ENCODE results near the gene CGB7. TPM values are rescaled to one million over a fixed set of nuclear protein-coding genes. Genes with fewer than 3 reads are reported as not detected.
"Not testable (repeated sequence)": the region's sequence is repeated elsewhere in the genome, so short reads cannot be mapped to it uniquely, and the experiment has no call there.

CGB7 gene
- total and polyA plus RNA-seq, 4 donors = 0.11 to 0.57 (median 0.25) TPM

DNA sequence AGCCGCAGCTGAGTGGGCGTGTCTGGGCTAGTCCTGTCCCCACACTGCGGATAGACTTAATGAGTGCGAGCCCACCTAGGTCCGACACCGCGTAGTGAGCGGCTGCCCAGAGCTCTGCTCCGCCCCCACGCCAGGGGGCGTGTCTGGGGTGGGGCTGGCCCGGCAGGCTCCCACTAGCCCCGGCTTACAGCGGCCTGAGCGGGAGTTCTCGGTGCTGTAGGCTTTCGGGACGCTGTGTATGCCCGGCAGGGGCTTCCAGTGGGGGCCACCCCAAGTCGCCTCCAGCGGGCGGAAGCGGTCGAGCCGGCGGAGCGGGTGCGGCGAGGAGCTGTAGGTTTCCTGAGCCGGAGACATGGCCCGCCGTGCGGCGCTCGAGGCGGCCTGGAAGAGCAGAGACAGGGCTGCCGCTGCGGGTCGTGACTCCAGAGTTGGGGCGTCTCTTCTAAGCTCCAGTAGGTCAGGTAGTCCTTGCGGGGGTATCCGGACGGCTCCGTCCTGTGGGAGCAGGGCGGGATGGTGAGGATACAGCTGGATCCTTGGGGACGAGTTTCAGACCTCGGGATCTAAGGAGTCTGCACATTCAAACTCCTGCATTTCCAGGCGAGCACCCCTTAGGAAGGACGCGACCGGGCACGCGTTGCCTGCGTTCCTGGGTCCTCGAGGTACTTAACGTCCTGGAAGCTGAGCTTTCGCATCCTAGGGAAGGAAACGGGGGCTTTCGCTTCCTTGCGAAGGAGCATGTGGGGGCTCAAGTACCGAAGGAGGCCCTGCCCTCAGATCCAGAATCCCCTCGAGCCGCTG lies 1.2 kb downstream of the CGB7 start:
- ATAC-seq (ENCODE audit: insufficient read depth, low FRiP score) = peak; percentile 81

DNA sequence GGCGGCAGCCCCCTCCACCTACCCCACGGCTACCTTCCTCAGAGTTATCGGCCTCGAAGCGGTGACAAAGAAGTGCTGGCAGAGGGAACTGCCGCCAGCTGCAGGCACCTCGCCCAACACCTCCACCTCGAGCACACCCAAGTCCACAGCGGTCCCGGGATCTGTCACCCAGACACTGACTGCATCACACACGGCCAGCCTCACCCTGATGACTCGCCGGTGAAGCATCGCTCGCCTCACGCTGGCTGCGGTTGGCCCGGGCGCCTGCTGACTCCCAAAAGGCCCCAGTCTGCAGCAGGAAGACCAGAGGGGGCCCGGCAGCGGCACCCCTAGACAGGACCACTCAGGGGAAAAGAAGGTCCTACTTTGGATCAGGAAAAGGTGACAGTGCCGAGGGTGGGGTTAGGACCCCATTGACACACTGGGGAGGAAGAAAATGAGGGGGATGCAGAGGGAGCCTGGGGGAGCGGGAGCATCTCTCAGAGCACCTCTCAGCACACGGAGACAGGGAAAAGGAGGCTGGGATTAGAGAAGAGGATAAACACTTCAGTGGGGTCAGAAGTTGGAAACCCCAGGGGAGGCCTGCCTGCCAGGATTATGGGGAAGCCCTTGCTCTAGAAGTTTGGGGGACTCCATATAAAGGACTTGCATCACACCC lies 7.0 kb downstream of the CGB7 start:
- not testable (repeated sequence) for DNase-seq; H3K9ac ChIP-seq (ENCODE audit: insufficient read depth in 1 of 2, low read length in 2 of 2); H3K4me3 ChIP-seq; H3K27me3 ChIP-seq (ENCODE audit: control insufficient read depth in 3 of 3, insufficient read depth in 3 of 3, low read length in 2 of 3); H3K4me1 ChIP-seq (ENCODE audit: control insufficient read depth in 5 of 5, insufficient read depth in 5 of 5, low read length in 5 of 5); H3K27ac ChIP-seq (ENCODE audit: low read depth in 1 of 2, low read length in 1 of 2); H3K9me3 ChIP-seq (ENCODE audit: control insufficient read depth in 4 of 4, insufficient read depth in 3 of 4, low read length in 3 of 4); H3K36me3 ChIP-seq (ENCODE audit: control insufficient read depth in 4 of 4, insufficient read depth in 4 of 4, low read length in 4 of 4); ATAC-seq (ENCODE audit: insufficient read depth, low FRiP score)
- WGBS, 2 donors = 78 to 85% methylated on average over 24 of the region's 24 CpGs

More for the DNA sequence above, 1.2 kb downstream of the CGB7 start:
- peak; percentile 46 to 56 (median 48) for DNase-seq
- Histone ChIP-seq H3K4me1 (ENCODE audit: control insufficient read depth in 5 of 5, insufficient read depth in 5 of 5, low read length in 5 of 5) (peaks cover 0 to 21% (median 4%) of the 10 kb centered on the region in 5 donors), H3K4me3 (peak overlapping the region; percentile 22), H3K9me3 (ENCODE audit: control insufficient read depth in 4 of 4, insufficient read depth in 3 of 4, low read length in 3 of 4) (no peaks in the 10 kb centered on the region), H3K9ac (ENCODE audit: insufficient read depth in 1 of 2, low read length in 2 of 2) (no peak overlapping the region), H3K36me3 (ENCODE audit: control insufficient read depth in 4 of 4, insufficient read depth in 4 of 4, low read length in 4 of 4) (no peaks in the 10 kb centered on the region), H3K27me3 (ENCODE audit: control insufficient read depth in 3 of 3, insufficient read depth in 3 of 3, low read length in 2 of 3) (peaks cover 0 to 33% (median 22%) of the 10 kb centered on the region in 3 donors), H3K27ac (ENCODE audit: low read depth in 1 of 2, low read length in 1 of 2) (no peak overlapping the region)
- 0% methylated on average over 63 of the region's 63 CpGs for WGBS, 2 donors
- TF ChIP-seq, protein P1, sequence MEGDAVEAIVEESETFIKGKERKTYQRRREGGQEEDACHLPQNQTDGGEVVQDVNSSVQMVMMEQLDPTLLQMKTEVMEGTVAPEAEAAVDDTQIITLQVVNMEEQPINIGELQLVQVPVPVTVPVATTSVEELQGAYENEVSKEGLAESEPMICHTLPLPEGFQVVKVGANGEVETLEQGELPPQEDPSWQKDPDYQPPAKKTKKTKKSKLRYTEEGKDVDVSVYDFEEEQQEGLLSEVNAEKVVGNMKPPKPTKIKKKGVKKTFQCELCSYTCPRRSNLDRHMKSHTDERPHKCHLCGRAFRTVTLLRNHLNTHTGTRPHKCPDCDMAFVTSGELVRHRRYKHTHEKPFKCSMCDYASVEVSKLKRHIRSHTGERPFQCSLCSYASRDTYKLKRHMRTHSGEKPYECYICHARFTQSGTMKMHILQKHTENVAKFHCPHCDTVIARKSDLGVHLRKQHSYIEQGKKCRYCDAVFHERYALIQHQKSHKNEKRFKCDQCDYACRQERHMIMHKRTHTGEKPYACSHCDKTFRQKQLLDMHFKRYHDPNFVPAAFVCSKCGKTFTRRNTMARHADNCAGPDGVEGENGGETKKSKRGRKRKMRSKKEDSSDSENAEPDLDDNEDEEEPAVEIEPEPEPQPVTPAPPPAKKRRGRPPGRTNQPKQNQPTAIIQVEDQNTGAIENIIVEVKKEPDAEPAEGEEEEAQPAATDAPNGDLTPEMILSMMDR (IDR thresholded peaks at IDR 0.05; ENCODE audit: control extremely low read depth, extremely low read depth) = no peak

DNA sequence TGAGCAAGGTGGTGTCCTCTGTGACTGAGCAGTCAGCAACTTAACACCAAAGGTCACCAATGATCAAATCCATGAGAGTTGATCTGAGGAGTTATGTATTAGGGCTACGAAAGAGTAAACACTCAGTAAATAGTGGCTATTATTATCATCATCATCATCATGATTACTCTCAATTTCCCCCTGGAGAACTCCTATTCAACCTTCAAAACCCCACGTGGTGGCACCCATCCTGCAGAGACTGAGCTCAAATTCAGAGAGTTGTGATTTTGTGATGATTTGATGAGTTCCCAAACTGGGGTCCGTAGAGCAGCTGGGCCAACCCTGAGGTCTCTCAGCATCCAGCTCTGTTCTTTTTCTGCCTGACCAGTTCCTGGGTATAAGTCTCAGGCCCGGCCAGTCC lies 7.7 kb downstream of the CGB7 start:
- not testable (repeated sequence) for DNase-seq; H3K4me1 ChIP-seq (ENCODE audit: control insufficient read depth in 5 of 5, insufficient read depth in 5 of 5, low read length in 5 of 5); H3K36me3 ChIP-seq (ENCODE audit: control insufficient read depth in 4 of 4, insufficient read depth in 4 of 4, low read length in 4 of 4); H3K4me3 ChIP-seq; H3K9me3 ChIP-seq (ENCODE audit: control insufficient read depth in 4 of 4, insufficient read depth in 3 of 4, low read length in 3 of 4); ATAC-seq (ENCODE audit: insufficient read depth, low FRiP score); H3K27me3 ChIP-seq (ENCODE audit: control insufficient read depth in 3 of 3, insufficient read depth in 3 of 3, low read length in 2 of 3); H3K9ac ChIP-seq (ENCODE audit: insufficient read depth in 1 of 2, low read length in 2 of 2); H3K27ac ChIP-seq (ENCODE audit: low read depth in 1 of 2, low read length in 1 of 2)
- 74 to 79% methylated on average over 3 of the region's 4 CpGs for WGBS, 2 donors

DNA sequence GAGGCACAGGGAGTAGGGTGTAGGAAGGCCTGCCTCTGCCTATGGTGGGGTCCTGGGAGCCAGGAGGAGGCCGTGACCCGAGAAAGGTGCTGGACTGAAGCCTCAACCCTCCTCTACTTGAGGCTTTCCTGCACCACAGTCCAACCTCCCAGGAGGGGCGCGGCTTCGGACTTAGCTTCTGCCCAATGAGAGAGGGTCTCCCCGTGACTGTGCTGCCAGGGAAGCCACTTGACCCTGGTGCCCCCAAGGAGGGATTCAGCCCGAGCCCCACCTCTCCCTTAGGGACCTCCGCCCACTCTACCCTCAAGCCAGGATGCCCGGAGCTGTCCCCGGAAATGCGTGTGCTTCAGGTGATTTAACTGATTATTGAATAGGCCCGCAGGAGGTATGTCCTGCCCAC lies 8.5 kb downstream of the CGB7 start, which contains the start of gene CGB8:
Gene CGB8, minus strand, starts transcription at position 101 of the 400 bp plus-strand sequence. CDS start 372 bp downstream, outside the sequence.
- H3K36me3 ChIP-seq (ENCODE audit: control insufficient read depth in 4 of 4, insufficient read depth in 4 of 4, low read length in 4 of 4); H3K9me3 ChIP-seq (ENCODE audit: control insufficient read depth in 4 of 4, insufficient read depth in 3 of 4, low read length in 3 of 4); H3K27ac ChIP-seq (ENCODE audit: low read depth in 1 of 2, low read length in 1 of 2); H3K9ac ChIP-seq (ENCODE audit: insufficient read depth in 1 of 2, low read length in 2 of 2); H3K4me1 ChIP-seq (ENCODE audit: control insufficient read depth in 5 of 5, insufficient read depth in 5 of 5, low read length in 5 of 5); H3K4me3 ChIP-seq; DNase-seq; ATAC-seq (ENCODE audit: insufficient read depth, low FRiP score); H3K27me3 ChIP-seq (ENCODE audit: control insufficient read depth in 3 of 3, insufficient read depth in 3 of 3, low read length in 2 of 3): not testable (repeated sequence)
- WGBS, 2 donors = 70 to 75% methylated on average over 8 to 10 of the region's 12 CpGs

DNA sequence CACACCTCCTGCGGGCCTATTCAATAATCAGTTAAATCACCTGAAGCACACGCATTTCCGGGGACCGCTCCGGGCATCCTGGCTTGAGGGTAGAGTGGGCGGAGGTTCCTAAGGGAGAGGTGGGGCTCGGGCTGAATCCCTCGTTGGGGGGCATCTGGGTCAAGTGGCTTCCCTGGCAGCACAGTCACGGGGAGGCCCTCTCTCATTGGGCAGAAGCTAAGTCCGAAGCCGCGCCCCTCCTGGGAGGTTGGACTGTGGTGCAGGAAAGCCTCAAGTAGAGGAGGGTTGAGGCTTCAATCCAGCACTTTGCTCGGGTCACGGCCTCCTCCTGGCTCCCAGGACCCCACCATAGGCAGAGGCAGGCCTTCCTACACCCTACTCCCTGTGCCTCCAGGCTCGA lies 14.0 kb downstream of the CGB7 start, which contains the start of gene CGB5:
Gene CGB5, plus strand, starts transcription at position 301 of the 400 bp plus-strand sequence. CDS start 362 bp downstream, outside the sequence.
- ATAC-seq (ENCODE audit: insufficient read depth, low FRiP score); H3K9me3 ChIP-seq (ENCODE audit: control insufficient read depth in 4 of 4, insufficient read depth in 3 of 4, low read length in 3 of 4); H3K9ac ChIP-seq (ENCODE audit: insufficient read depth in 1 of 2, low read length in 2 of 2); DNase-seq; H3K27me3 ChIP-seq (ENCODE audit: control insufficient read depth in 3 of 3, insufficient read depth in 3 of 3, low read length in 2 of 3); H3K4me1 ChIP-seq (ENCODE audit: control insufficient read depth in 5 of 5, insufficient read depth in 5 of 5, low read length in 5 of 5); H3K4me3 ChIP-seq; H3K36me3 ChIP-seq (ENCODE audit: control insufficient read depth in 4 of 4, insufficient read depth in 4 of 4, low read length in 4 of 4); H3K27ac ChIP-seq (ENCODE audit: low read depth in 1 of 2, low read length in 1 of 2): not testable (repeated sequence)
- 59 to 77% methylated on average over 14 to 15 of the region's 15 CpGs for WGBS, 2 donors

DNA sequence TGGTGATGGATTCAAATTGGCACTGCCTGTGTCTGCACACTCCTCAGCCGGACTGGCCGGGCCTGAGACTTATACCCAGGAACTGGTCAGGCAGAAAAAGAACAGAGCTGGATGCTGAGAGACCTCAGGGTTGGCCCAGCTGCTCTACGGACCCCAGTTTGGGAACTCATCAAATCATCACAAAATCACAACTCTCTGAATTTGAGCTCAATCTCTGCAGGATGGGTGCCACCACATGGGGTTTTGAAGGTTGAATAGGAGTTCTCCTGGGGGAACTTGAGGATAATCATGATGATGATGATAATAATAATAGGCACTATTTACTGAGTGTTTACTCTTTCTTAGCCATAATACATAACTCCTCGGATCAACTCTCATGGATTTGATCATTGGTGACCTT lies 14.9 kb downstream of the CGB7 start:
- H3K27me3 ChIP-seq (ENCODE audit: control insufficient read depth in 3 of 3, insufficient read depth in 3 of 3, low read length in 2 of 3); H3K9ac ChIP-seq (ENCODE audit: insufficient read depth in 1 of 2, low read length in 2 of 2); H3K4me3 ChIP-seq; H3K27ac ChIP-seq (ENCODE audit: low read depth in 1 of 2, low read length in 1 of 2); DNase-seq; H3K36me3 ChIP-seq (ENCODE audit: control insufficient read depth in 4 of 4, insufficient read depth in 4 of 4, low read length in 4 of 4); H3K4me1 ChIP-seq (ENCODE audit: control insufficient read depth in 5 of 5, insufficient read depth in 5 of 5, low read length in 5 of 5); ATAC-seq (ENCODE audit: insufficient read depth, low FRiP score); H3K9me3 ChIP-seq (ENCODE audit: control insufficient read depth in 4 of 4, insufficient read depth in 3 of 4, low read length in 3 of 4): not testable (repeated sequence)
- WGBS, 2 donors = 95 to 96% methylated on average over 2 to 4 of the region's 4 CpGs

All from lung (tissue), 12 donors.